K562 (cell line): Measurements from ENCODE around the gene MAPKAPK3. TPM values are rescaled to one million over a fixed set of nuclear protein-coding genes. Genes with fewer than 3 reads are reported as not detected.

Experiments
- CXXC5 ChIP-seq: fragments of 250-450 bp; sonication (Bioruptor Pico); IDR thresholded peaks from 2 replicates; pipeline ENCODE4 v1.8.0; 2022; ENCODE audit warnings: inconsistent platforms, mild to moderate bottlenecking, moderate library complexity
- EP400 ChIP-seq: fragments of 450-650 bp; IDR thresholded peaks from 2 replicates; pipeline ENCODE4 v1.6.1; 2017; ENCODE audit warnings: antibody characterized with exemption, mild to moderate bottlenecking, moderate library complexity
- HDAC1 ChIP-seq, 2 experiments: fragments of 450-650 bp; IDR thresholded peaks; 2 replicates each; pipeline ENCODE4 v1.6.1; 2016 to 2017; ENCODE audit warnings: inconsistent platforms in 1 of 2, mild to moderate bottlenecking in 1 of 2, moderate library complexity in 1 of 2
- KDM4B ChIP-seq, 2 experiments: fragments of 450-650 bp in 1 of 2; sonication (generic) in 1 of 2; IDR thresholded peaks; 2 replicates each; pipeline ENCODE4 v1.6.1; 2016 to 2017; ENCODE audit warnings: borderline replicate concordance in 2 of 2, antibody characterized with exemption in 1 of 2, low read depth in 1 of 2, mild to moderate bottlenecking in 1 of 2
- L3MBTL2 ChIP-seq: fragments of 450-650 bp; IDR thresholded peaks from 2 replicates; pipeline ENCODE4 v1.6.1; 2016; ENCODE audit warnings: mild to moderate bottlenecking, moderate library complexity
- MAZ ChIP-seq, 2 experiments: fragments of 450-650 bp in 1 of 2; sonication (generic) in 1 of 2; formaldehyde crosslinking; IDR thresholded peaks in 1 of 2; conservative IDR thresholded peaks in 1 of 2; 2 replicates each; pipeline versions ENCODE4 v1.4.0 to v1.5.0; 2020; ENCODE audit warnings: mild to moderate bottlenecking in 1 of 2, missing genetic modification reagents in 1 of 2
- NKRF ChIP-seq: fragments of 450-650 bp; IDR thresholded peaks from 2 replicates; pipeline ENCODE4 v1.6.1; 2016; ENCODE audit warnings: borderline replicate concordance
- PCBP1 ChIP-seq: fragments of 200-400 bp; formaldehyde crosslinking; IDR thresholded peaks from 2 replicates; pipeline ENCODE4 v1.6.1; 2018; ENCODE audit warnings: mild to moderate bottlenecking, low read depth, low read length; ENCODE audit not compliant: poor library complexity, severe bottlenecking
- RAD51 ChIP-seq: fragments of 450-650 bp; IDR thresholded peaks from 2 replicates; pipeline ENCODE4 v1.7.1; 2016; ENCODE audit warnings: low read depth, mild to moderate bottlenecking, borderline replicate concordance
- RBBP5 ChIP-seq: fragments of 200-600 bp; sonication (generic); IDR thresholded peaks from 2 replicates; pipeline ENCODE4 v1.6.1; 2012; ENCODE audit warnings: borderline replicate concordance, mild to moderate bottlenecking, low read length, control low read depth, inconsistent platforms; ENCODE audit not compliant: insufficient read depth, poor library complexity, severe bottlenecking
- VEZF1 ChIP-seq: fragments of 200-800 bp; sonication (Bioruptor generic); IDR thresholded peaks from 2 replicates; pipeline ENCODE4 v1.6.1; 2017; ENCODE audit warnings: missing genetic modification characterization, missing compliant biosample characterization
- ZBTB7A ChIP-seq: IDR thresholded peaks from 2 replicates; pipeline ENCODE4 v1.6.1; 2011; ENCODE audit warnings: low read depth, mild to moderate bottlenecking, low read length, moderate library complexity, borderline replicate concordance; ENCODE audit not compliant: control insufficient read depth
- ZNF175 ChIP-seq: fragments of 200-800 bp; sonication (Bioruptor generic); IDR thresholded peaks from 2 replicates; pipeline ENCODE4 v1.6.1; 2016; ENCODE audit warnings: low read depth, mild to moderate bottlenecking, missing genetic modification characterization, missing compliant biosample characterization
- ZNF740 ChIP-seq, 3 experiments: fragments of 200-800 bp in 1 of 3; sonication (Bioruptor generic) in 1 of 3; sonication (generic) in 1 of 3; formaldehyde crosslinking in 1 of 3; IDR thresholded peaks; 2 replicates each; pipeline versions ENCODE4 v1.6.1 to v1.8.0; 2016 to 2022; ENCODE audit warnings: mild to moderate bottlenecking in 2 of 3, missing compliant biosample characterization in 2 of 3, missing genetic modification characterization in 2 of 3, missing genetic modification reagents in 1 of 3
- polyA plus RNA-seq, 8 experiments: library from polyadenylated mRNA; depleted of rRNA in 4 of 8; stranded (reverse) in 5 of 8; unstranded in 3 of 8; fragments of >200 nt; fragmentation: Nextera tagmentation in 2 of 8; fragmentation: Illumina TruSeq in 1 of 8; extraction: Ambion mirVana in 2 of 8; extraction: Trizol in 1 of 8; gene quantifications; 2 replicates each; pipeline versions ENCODE4 v1.2.1 to v1.2.3, GENCODE V29; 2011 to 2014; ENCODE audit warnings: inconsistent platforms in 1 of 8, missing spikeins in 1 of 8
- total RNA-seq, 7 experiments: library from RNA; depleted of rRNA in 6 of 7; stranded (reverse); fragments of >200 nt in 6 of 7; fragmentation: Illumina TruSeq in 2 of 7; extraction: Trizol in 2 of 7; gene quantifications; 2 replicates each; pipeline versions ENCODE4 v1.2.1 to v1.2.3, GENCODE V29; 2011 to 2021; ENCODE audit warnings: low replicate concordance in 1 of 7

Gene MAPKAPK3
- total and polyA plus RNA-seq, 9 of the 15 experiments (the other 6 are each of a cell fraction or from before 2014, with no cell fraction given), result 8.0 to 56.4 (median 41.2) TPM

- TF ChIP-seq RBBP5, result peak; percentile 43
- peak in 1 of 2 experiments; percentile 77; a peak in 2 of 4 replicates for TF ChIP-seq MAZ (CRISPR knock-in tag; conservative IDR thresholded peaks at IDR 0.05 in 1 of 2, IDR thresholded peaks at IDR 0.05 in 1 of 2)
- peak; percentile 58; the same call in 1 of the 2 replicates for TF ChIP-seq CXXC5 (CRISPR knock-in tag)
- peak; percentile 25; the same call in 1 of the 2 replicates for TF ChIP-seq NKRF
- peak; percentile 61; the same call in 1 of the 2 replicates for TF ChIP-seq EP400
- TF ChIP-seq ZNF175 (CRISPR knock-in tag), result no peak
- TF ChIP-seq L3MBTL2, result peak; percentile 40; the same call in 1 of the 2 replicates
- TF ChIP-seq HDAC1 (IDR thresholded peaks at IDR 0.05), result peak in 1 of 2 experiments; percentile 31; a peak in 2 of 4 replicates
- peak; percentile 75 for TF ChIP-seq ZNF740 (CRISPR knock-in tag; IDR thresholded peaks at IDR 0.05)
- TF ChIP-seq ZNF740 (tag; IDR thresholded peaks at IDR 0.05), result peak in 1 of 2 experiments; percentile 99; a peak in 2 of 4 replicates
- TF ChIP-seq ZBTB7A, result peak; percentile 48; the same call in 1 of the 2 replicates
- peak; percentile 94 for TF ChIP-seq PCBP1
- peak; percentile 100 for TF ChIP-seq VEZF1 (CRISPR knock-in tag)
- TF ChIP-seq KDM4B (IDR thresholded peaks at IDR 0.05; ENCODE audit: borderline replicate concordance in 2 of 2, low read depth in 1 of 2), result 0 out of 4 replicates have a peak, but pooled peaks of 1 of the 2 experiments have one; percentile 17
- peak; percentile 49; the same call in 1 of the 2 replicates for TF ChIP-seq RAD51
Observed at GRCh38 chr3:50617096-50617791, at the start of gene MAPKAPK3 (continued).
